Natural killer cell (primary cell): ENCODE results near the gene NR2F6. TPM values are rescaled to one million over a fixed set of nuclear protein-coding genes. Genes with fewer than 3 reads are reported as not detected.

ENCODE experiments used
- ATAC-seq, 3 donors: fragments of 150-1000 bp in 2 of 3; fragments of 200-7000 bp in 1 of 3; cut with Tn5 transposase; 1 replicate in 1 of 3; 2 replicates in 2 of 3; pipeline ENCODE4 v1.10.0; 2021; ENCODE audit warnings: mild to moderate bottlenecking in 2 of 3, moderate library complexity in 2 of 3
- DNase-seq, 2 donors: peaks; one replicate each; pipeline versions ENCODE4 v3.0.0 to v3.0.0-alpha.2; 2013 to 2021; ENCODE audit warnings: mixed read lengths in 1 of 2
- H3K27ac ChIP-seq: one replicate; pipeline ENCODE4 v1.5.1; 2013; ENCODE audit warnings: mild to moderate bottlenecking, low read length
- H3K27me3 ChIP-seq: one replicate; pipeline ENCODE4 v1.6.1; 2013; ENCODE audit warnings: low read length; ENCODE audit not compliant: control insufficient read depth, insufficient read depth
- H3K36me3 ChIP-seq: one replicate; pipeline ENCODE4 v1.6.1; 2013; ENCODE audit warnings: low read length; ENCODE audit not compliant: control insufficient read depth, insufficient read depth
- H3K4me1 ChIP-seq: one replicate; pipeline ENCODE4 v1.6.1; 2013; ENCODE audit warnings: low read length; ENCODE audit not compliant: control insufficient read depth, insufficient read depth
- H3K4me3 ChIP-seq: one replicate; pipeline ENCODE4 v1.5.1; 2013; ENCODE audit warnings: low read length
- H3K9me3 ChIP-seq: one replicate; pipeline ENCODE4 v1.6.1; 2013; ENCODE audit warnings: low read length; ENCODE audit not compliant: control insufficient read depth, insufficient read depth
- H3K27ac Mint-ChIP-seq, 2 donors: one replicate each; pipeline ENCODE4 v1.8.0; 2022; ENCODE audit warnings: mild to moderate bottlenecking in 2 of 2, mixed read lengths in 2 of 2, moderate library complexity in 1 of 2
- H3K27me3 Mint-ChIP-seq, 2 donors: one replicate each; pipeline ENCODE4 v1.8.0; 2022; ENCODE audit warnings: low read depth in 2 of 2, mixed read lengths in 2 of 2
- H3K36me3 Mint-ChIP-seq: one replicate; pipeline ENCODE4 v1.8.0; 2022; ENCODE audit warnings: mixed read lengths
- H3K4me1 Mint-ChIP-seq, 2 donors: one replicate each; pipeline ENCODE4 v1.8.0; 2022; ENCODE audit warnings: mixed read lengths in 2 of 2
- H3K4me3 Mint-ChIP-seq: one replicate; pipeline ENCODE4 v1.8.0; 2022; ENCODE audit warnings: mild to moderate bottlenecking, moderate library complexity, mixed read lengths
- H3K9me3 Mint-ChIP-seq, 2 donors: one replicate each; pipeline ENCODE4 v1.8.0; 2022; ENCODE audit warnings: mixed read lengths in 2 of 2
- WGBS: methylation state at CpG from one replicate; pipeline ENCODE4 v1.1.7; 2013; ENCODE audit warnings: missing lambda C conversion rate; ENCODE audit not compliant: insufficient coverage; 5-methylcytosine and 5-hydroxymethylcytosine counted together
- intact Hi-C: fragments of 100-400 bp; cut with micrococcal nuclease; formaldehyde crosslinking; loops from one replicate; pipeline ENCODE4 v1.14.2; 2022
- total RNA-seq, 4 donors: library from RNA; stranded (reverse); fragments of 120-200 nt in 1 of 4; gene quantifications; one replicate each; pipeline versions ENCODE4 v1.2.3 to v1.2.4, GENCODE V29; 2013 to 2022
- TF ChIP-seq, protein P1 (sequence below): fragments of 200-600 bp; IDR thresholded peaks from one replicate; pipeline ENCODE4 v1.8.0; 2022; ENCODE audit warnings: antibody characterized with exemption

Gene NR2F6
- total RNA-seq, 3 donors from 2014 or later (not counting 1 experiment from before 2014, with no cell fraction given), result 1.3 to 4.2 (median 1.8) TPM

DNA sequence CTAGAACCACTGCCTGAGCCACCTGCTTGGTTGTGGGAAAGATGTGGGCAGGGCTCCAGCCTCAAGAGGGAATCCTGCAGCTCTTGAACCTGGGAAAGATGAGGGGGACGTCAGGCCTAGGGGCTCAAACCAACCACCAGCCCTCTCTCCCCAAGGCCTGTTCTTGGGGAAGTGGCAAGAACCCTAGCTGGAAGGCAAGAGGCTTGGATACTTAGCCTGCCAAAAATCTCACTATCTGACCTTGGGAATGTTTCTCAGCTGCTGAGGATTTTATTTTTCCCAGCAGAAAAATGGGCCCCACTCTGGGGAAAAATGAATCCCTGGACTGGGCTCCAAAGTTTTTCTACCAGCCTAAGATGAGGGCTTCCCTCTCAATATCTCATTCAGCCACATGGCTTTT, 14.2 kb upstream of the NR2F6 start:
- H3K9me3 ChIP-seq, result no peaks in the 10 kb centered on the region
- DNase-seq, result no peak
- H3K36me3 Mint-ChIP-seq, result no peaks in the 10 kb centered on the region
- H3K27me3 ChIP-seq, result no peaks in the 10 kb centered on the region
- H3K27me3 Mint-ChIP-seq, result peaks cover 0 to 3% of the 10 kb centered on the region in 2 donors
- H3K9me3 Mint-ChIP-seq, result no peaks in the 10 kb centered on the region
- H3K27ac Mint-ChIP-seq, result no peak overlapping the region
- no peak overlapping the region for H3K4me3 ChIP-seq
- H3K4me3 Mint-ChIP-seq, result no peak overlapping the region
- peaks cover 6% of the 10 kb centered on the region in 2 donors for H3K4me1 Mint-ChIP-seq
- H3K4me1 ChIP-seq, result peaks cover 6% of the 10 kb centered on the region
- ATAC-seq, result no peak
- TF ChIP-seq, protein P1, sequence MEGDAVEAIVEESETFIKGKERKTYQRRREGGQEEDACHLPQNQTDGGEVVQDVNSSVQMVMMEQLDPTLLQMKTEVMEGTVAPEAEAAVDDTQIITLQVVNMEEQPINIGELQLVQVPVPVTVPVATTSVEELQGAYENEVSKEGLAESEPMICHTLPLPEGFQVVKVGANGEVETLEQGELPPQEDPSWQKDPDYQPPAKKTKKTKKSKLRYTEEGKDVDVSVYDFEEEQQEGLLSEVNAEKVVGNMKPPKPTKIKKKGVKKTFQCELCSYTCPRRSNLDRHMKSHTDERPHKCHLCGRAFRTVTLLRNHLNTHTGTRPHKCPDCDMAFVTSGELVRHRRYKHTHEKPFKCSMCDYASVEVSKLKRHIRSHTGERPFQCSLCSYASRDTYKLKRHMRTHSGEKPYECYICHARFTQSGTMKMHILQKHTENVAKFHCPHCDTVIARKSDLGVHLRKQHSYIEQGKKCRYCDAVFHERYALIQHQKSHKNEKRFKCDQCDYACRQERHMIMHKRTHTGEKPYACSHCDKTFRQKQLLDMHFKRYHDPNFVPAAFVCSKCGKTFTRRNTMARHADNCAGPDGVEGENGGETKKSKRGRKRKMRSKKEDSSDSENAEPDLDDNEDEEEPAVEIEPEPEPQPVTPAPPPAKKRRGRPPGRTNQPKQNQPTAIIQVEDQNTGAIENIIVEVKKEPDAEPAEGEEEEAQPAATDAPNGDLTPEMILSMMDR, result no peak
- intact Hi-C loops, result no loop called here
- H3K36me3 ChIP-seq, result no peaks in the 10 kb centered on the region
- no peak overlapping the region for H3K27ac ChIP-seq
- no CpG with 5 or more reads among the region's 1 CpG for WGBS

- no peaks in the 10 kb centered on the region for H3K36me3 ChIP-seq
- peaks cover 6% of the 10 kb centered on the region in 2 donors for H3K4me1 Mint-ChIP-seq
- H3K9me3 ChIP-seq, result no peaks in the 10 kb centered on the region
- TF ChIP-seq, protein P1, result no peak
- H3K4me3 ChIP-seq, result no peak overlapping the region
- peaks cover 3% of the 10 kb centered on the region for H3K4me1 ChIP-seq
- ATAC-seq, result no peak
- H3K27ac ChIP-seq, result no peak overlapping the region
- 93% methylated on average over 8 of the region's 9 CpGs for WGBS
- no peak overlapping the region for H3K27ac Mint-ChIP-seq
- H3K27me3 ChIP-seq, result no peaks in the 10 kb centered on the region
- intact Hi-C loops, result no loop called here
- no peaks in the 10 kb centered on the region for H3K36me3 Mint-ChIP-seq
- H3K27me3 Mint-ChIP-seq, result peaks cover 0 to 3% of the 10 kb centered on the region in 2 donors
- DNase-seq, result no peak
- no peak overlapping the region for H3K4me3 Mint-ChIP-seq
- H3K9me3 Mint-ChIP-seq, result no peaks in the 10 kb centered on the region
Observed at GRCh38 chr19:17259118-17259780, 13.5 kb upstream of the NR2F6 start.

DNA sequence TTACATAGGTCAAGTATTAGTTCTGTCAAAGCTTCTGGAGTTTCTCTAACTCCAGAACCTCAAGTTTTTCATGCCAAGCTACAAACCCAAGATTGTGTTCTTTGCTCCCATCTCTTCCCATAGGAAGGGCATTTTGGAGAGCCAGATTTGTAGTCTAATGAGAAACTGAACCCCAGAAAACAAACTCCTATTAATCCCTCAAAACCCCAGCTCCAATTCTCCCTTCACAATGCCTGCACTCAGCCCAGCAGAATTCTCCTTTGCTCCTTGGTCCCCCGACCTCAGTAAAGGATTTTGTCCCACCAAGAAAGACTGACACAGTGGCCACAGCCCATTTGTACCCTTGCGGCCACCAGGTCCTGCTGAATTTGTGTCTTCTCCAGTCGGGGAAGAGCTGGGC, 10.4 kb upstream of the NR2F6 start:
- Histone ChIP-seq H3K4me3 (no peak overlapping the region), H3K27me3 (no peaks in the 10 kb centered on the region), H3K36me3 (no peaks in the 10 kb centered on the region), H3K9me3 (no peaks in the 10 kb centered on the region), H3K27ac (no peak overlapping the region), H3K4me1 (peaks cover 3% of the 10 kb centered on the region)
- Mint-ChIP-seq H3K4me1 (peaks cover 6% of the 10 kb centered on the region in 2 donors), H3K27ac (no peak overlapping the region), H3K27me3 (peaks cover 0 to 3% of the 10 kb centered on the region in 2 donors), H3K36me3 (no peaks in the 10 kb centered on the region), H3K4me3 (no peak overlapping the region), H3K9me3 (no peaks in the 10 kb centered on the region)
- WGBS, result 80% methylated on average over 3 of the region's 3 CpGs
- TF ChIP-seq, protein P1, result no peak
- ATAC-seq (no peak), DNase-seq (no peak)
- intact Hi-C loops, result no loop called here

DNA sequence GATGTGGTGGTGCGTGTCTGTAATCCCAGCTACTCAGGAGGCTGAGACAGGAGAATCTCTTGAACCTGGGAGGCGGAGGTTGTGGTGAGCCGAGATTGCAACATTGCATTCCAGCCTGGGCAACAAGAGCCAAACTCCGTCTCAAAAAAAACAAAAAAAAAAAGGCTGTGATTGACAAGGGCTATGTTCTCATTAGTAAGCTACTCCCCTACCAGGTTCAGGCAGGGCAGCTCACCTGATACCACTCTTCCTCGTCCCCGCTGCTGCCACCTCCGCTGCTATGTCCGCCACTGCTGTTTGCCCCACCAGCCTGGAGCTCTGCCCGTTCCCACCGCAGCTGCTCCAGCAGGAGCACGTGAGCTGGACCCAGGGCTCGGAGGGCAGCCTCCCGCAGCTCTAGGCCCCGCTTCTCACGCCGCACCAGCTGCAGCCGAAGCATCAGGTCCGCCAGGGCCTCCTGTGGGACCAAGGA, 9.5 kb upstream of the NR2F6 start:
- Histone ChIP-seq H3K36me3 (no peaks in the 10 kb centered on the region), H3K27ac (no peak overlapping the region), H3K4me1 (no peaks in the 10 kb centered on the region), H3K4me3 (no peak overlapping the region), H3K27me3 (no peaks in the 10 kb centered on the region), H3K9me3 (no peaks in the 10 kb centered on the region)
- Mint-ChIP-seq H3K27me3 (no peaks in the 10 kb centered on the region), H3K36me3 (no peaks in the 10 kb centered on the region), H3K4me3 (no peak overlapping the region), H3K27ac (no peak overlapping the region), H3K9me3 (no peaks in the 10 kb centered on the region), H3K4me1 (no peaks in the 10 kb centered on the region)
- intact Hi-C loops, result no loop called here
- 91% methylated on average over 18 of the region's 18 CpGs for WGBS
- TF ChIP-seq, protein P1, result no peak
- no peak for DNase-seq
- no peak for ATAC-seq
